Fibroblast of skin of left biceps (primary cell): ENCODE results near the gene FASTK.

ENCODE experiments used
- DNase-seq, 2 experiments: peaks; one replicate each; pipeline ENCODE4 v3.0.0-alpha.2; 2013; ENCODE audit warnings: low read depth in 2 of 2

Gene FASTK, protein sequence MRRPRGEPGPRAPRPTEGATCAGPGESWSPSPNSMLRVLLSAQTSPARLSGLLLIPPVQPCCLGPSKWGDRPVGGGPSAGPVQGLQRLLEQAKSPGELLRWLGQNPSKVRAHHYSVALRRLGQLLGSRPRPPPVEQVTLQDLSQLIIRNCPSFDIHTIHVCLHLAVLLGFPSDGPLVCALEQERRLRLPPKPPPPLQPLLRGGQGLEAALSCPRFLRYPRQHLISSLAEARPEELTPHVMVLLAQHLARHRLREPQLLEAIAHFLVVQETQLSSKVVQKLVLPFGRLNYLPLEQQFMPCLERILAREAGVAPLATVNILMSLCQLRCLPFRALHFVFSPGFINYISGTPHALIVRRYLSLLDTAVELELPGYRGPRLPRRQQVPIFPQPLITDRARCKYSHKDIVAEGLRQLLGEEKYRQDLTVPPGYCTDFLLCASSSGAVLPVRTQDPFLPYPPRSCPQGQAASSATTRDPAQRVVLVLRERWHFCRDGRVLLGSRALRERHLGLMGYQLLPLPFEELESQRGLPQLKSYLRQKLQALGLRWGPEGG

DNA sequence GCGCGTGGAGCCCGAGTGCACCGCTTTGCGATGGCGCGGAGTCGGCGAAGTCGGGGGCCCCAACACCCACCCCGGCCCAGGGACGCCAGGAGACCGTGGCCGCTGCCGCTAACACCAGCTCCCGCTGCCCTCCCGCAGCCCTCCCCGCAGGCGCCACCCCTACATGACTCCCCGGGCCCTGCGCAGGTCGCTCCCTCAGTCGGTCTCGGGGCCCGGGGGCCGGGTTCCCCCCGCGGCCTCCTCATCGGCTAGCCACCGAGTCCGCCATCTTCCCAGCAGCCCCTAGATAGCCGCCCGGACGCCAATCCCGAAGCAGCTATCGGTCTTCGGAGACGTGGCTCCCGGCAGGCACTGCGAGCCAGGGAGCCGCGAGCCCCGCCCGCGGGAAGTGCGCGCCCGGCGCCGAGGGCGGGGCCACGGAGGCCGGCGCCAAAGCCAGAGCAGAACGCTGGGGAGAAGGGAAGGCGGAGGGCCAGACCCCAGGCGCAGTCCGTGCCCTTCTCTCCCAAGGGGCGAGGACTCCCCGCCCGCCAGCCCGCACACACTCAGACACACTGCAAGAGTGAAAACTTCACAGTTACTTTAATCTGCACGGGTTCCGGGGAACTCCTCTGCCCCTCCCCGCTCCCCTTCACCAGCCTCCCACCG, at the start of gene FASTK:
Gene FASTK, minus strand, starts transcription at position 288 of the 648 bp plus-strand sequence. Its CDS starts 43 bp downstream, at position 245.
- peak; percentile 68 to 72 for DNase-seq

DNA sequence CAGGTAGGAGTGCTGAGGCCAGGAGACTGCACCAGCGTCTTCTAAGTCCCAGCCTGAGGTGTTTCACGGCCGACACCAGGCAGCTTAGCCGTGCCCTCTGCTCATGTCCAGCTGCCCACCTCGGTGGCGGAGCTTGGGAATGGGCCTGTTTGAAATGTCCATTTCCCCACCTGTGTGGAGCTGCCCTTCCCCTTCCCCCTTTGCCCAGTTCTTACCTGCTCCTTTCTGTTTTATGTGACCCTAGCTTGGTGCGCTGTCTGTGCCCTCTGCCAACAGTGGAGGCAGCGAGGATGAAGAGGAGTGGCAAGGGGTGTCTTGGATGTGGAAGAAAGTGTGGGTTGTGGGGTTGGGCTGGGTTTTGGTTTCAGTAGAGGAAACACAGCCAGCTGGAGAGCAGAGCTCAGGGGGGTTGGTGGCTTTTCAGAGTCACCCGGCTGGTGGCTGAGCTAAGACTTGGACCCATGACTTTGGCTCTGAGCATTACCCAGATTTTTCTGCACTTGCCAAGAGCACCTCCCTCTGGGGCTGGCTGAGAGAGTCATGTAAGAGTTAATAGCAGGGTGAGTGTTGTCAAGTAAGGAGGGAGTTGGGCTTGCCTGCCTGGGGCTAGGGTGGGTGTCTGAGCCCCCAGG, 49.5 kb upstream of the FASTK start:
- DNase-seq, result no peak

GRCh38 chr7:151129117-151129959, 48.7 kb upstream of the FASTK start:
- no peak for DNase-seq

DNA sequence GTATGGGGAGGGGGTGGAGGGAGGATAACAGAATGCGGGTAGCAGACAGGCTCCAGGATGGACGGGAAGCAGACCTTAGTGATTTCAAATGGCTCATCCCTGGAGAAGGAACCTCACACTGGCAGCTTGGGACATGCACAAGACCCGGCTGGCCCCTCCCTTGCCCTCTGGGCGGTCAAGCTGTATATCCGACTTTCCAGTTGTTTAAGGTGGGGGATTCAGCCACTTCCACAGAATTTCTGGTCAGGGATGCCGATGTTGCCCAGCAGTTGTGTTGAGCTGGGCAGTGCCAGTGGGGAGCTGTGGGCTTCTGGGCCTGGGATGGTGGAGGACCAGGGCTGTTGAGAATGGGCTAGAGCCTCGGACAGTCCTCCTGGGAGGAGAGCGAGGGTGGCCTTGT, 48.1 kb upstream of the FASTK start:
- DNase-seq, result no peak

- DNase-seq, result no peak
Observed at GRCh38 chr7:151128144-151128543, 47.5 kb upstream of the FASTK start.

DNA sequence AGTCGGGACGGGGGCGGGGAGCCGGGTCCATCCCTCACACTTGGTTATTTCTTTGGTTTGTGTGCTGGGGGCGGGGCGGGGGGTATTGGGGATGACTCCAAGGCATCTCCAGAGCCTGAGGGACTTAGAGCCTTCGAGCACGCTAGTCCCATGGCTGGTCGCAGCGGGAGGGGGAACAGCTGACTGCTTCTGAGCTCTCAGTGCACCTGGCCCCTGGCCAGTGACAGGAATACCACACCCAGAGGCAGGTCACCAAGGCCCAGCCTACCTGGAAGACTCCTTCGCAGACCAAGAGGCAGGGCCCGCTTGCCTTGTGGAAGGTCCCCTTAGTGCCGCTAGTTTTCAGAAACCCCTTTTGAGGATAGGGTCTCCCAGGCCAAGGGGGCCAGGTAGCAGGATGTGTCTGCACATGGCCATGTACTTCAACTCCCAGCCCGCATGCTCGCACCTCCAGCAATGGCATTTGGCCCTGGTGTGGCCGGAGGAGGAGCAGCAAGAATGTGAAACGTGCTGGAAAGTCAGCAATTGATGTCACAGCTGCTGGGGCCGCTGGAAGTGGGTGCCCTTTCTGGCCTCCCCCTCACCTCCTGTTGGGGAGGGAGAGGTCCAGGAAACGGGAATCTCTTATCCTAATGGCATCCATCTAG, 46.0 kb upstream of the FASTK start:
- DNase-seq, result no peak

- no peak for DNase-seq
Observed at GRCh38 chr7:151125846-151126481, 45.4 kb upstream of the FASTK start.

DNA sequence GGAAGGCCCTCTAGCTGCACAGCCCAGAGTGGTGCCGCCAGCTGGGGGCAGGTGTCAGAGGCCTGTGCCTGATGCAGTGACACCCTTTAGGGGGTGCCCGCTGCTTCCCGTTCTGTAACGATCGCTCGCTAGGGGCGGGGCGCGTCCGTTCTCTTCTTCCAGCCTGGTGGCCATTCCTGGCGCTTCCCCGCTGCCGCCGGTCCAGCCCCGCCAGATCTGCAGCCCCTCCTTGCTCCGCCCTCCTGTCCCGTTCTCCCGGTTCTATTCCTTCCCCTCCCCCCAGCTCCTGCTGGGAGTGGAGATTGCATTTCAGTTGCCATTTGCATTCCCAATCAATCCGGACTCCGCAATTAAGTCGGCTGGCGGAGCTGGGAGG, 44.8 kb upstream of the FASTK start:
- DNase-seq, result no peak

GRCh38 chr7:151124899-151125399, 44.3 kb upstream of the FASTK start:
- DNase-seq, result no peak

DNA sequence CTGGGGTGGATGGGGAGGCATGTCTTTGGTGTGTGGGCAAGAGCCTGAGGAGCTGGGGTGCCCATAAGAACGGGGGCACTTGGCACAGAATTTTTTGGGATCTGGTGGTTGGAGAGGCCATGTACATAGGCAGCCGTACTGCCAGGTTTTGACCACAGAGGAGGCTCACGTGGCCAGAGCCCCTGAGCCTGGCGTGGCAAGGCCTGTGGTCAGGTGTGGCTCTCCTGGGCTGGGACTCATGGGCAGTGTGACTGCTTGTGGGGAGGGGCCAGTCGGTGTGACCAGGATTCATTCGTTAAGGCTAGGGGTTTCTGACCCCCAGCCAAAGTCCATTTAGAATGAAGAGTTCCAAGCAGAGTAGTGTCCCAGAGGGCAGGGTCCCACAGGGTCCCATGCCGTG, 43.9 kb upstream of the FASTK start:
- DNase-seq, result no peak

DNA sequence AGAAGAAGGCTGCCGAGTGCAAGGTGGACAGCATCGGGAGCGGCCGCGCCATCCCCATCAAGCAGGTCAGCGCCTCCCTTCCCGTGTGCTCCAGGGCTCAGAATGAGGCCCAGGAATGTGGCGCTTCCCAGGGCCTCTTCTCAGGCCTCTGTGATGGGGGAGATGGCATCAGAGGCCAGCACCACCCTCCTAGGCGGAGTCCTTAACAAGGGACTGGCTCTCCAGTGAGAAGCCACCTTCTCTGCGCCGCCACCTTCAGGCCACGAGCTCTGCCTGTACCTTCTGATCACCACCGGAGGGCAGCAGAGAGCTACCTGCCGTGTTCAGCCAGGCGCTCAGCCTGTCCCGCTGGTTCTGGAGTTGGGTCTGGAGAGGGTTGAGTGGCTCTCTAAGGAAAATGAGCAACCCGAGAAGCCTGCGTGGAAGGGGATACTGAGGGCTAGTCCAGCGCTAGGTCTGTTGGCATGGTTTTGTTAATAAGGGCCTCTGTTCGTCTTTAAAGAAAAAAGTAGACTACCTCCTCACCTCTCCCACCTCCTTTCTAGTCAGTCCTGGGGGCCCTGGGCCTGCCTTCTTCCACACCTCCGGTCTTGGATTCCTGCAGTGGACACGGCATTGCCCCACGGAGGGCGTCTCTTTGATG, 43.3 kb upstream of the FASTK start:
- DNase-seq, result peak in 1 of 2 experiments; percentile 33

DNA sequence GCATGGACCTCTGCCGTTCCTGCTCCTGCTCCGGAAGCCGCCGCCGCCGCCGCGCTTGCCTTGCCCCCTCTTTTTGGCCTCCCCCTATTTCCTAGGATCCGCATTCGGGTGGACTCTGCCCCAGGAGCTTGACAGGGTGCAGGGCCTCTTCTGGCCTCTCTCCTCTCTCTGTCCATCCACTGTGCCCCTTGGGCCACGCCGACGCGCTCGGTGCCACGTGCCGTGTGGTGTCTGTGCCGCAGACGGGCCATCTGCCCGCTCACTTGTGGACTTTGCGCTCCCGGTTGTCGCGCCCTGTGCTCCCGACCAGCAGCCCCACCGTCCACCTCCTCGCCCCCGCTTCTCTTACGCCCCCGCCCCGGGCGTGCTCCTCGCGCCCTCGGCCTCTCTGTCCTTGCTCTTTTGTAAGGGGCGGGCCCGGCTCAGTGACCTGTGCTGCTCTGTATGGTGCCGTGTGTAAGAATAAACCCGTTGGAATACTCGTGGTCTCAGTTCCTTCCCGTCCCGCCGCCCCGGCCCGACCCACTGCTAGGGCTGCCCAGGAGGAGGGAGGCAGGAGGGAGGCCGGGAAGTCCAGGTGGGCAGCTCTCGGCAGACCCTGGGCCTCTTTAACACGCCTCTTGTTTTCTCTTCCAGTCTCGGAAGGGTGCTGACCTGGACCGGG, 42.7 kb upstream of the FASTK start:
- no peak for DNase-seq

DNA sequence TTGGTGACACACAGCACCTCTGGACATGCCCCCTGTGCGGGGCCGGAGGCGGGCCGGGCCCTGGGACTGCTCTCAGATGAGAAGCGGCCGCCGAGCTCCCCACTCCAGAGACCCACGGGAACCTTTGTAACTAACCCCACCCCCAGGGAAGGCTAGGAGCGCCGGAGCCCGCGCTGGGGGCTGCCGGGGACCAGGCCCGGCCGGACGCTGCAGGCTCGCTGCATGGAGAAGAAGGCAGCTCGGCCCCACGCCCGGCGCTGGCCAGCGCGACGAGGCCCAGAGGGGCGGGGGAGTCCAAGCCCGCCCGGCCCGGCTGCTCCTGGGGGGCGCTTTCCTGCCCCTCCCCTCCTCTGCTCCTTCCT, 42.2 kb upstream of the FASTK start:
- no peak for DNase-seq

DNA sequence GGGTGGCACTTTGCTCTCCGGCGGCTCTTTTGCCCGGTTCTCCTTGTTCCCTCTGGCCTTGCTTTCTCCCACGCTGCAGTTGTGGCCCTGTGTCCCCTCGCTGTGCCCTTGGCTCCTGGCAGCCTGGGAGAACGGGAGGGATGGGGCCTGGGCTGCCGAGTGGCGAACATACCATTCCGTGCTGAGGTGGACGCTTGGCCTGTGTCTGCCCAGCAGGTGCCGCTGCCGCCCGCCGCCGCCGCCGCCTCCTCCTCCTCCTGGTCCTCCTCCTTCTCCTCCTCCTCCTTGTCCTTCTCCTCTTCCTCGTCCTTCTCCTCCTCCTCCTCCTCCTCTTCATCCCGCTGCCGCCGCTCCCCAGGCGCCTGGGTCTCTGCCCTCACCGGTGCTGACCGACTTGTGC, 41.7 kb upstream of the FASTK start:
- DNase-seq, result no peak

GRCh38 chr7:151121380-151122170, 41.0 kb upstream of the FASTK start:
- DNase-seq, result no peak

DNA sequence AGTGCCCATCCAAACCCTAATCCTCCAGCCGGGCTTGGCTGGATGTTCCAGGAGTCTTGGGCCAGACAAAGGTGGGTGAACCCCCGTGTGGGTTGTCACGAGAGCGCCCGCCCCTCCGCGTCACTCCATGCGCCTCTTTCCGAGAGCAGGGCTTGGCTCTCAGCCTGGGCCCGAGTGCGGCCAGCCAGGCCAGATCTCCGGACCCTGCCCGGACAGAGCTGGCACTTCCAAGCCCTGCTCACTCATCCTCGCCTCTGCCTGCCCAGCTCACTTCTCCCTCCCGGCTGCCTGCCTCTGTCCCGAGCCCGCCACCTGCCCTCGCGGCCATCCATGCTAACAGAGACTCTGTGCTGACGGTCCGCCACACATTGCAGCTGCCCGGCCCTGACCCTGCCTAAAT, 40.3 kb upstream of the FASTK start:
- no peak for DNase-seq

DNA sequence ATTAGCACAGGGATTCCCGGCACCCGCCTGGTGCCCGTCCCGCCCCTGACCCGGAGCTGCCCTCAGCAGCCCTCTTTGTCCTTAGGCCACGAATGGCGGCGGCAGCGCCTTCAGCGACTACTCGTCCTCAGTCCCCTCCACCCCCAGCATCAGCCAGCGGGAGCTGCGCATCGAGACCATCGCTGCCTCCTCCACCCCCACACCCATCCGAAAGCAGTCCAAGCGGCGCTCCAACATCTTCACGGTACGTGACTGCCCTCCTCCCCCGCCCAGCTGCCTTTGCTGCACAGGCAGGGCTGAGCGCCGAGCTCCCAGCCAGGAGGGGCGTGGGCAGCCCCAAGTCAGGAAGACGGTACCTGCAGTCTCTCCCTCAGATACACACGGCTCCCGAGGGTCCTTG, 39.3 kb upstream of the FASTK start:
- DNase-seq, result no peak

- DNase-seq, result no peak
Observed at GRCh38 chr7:151119055-151119415, 38.4 kb upstream of the FASTK start.
